IPS-20b (cell line): Measurements from ENCODE around the gene SACM1L.
"Not testable (repeated sequence)": the region's sequence is repeated elsewhere in the genome, so short reads cannot be mapped to it uniquely, and the experiment has no call there.

ENCODE experiments used
- H3K27ac ChIP-seq: one replicate; pipeline ENCODE4 v1.5.1; 2013; ENCODE audit warnings: low read length
- H3K27me3 ChIP-seq: 2 replicates; pipeline ENCODE4 v1.6.1; 2013; ENCODE audit warnings: mild to moderate bottlenecking, low read length, inconsistent platforms; ENCODE audit not compliant: insufficient read depth
- H3K36me3 ChIP-seq: 2 replicates; pipeline ENCODE4 v1.6.1; 2013; ENCODE audit warnings: low read depth, mild to moderate bottlenecking, inconsistent platforms, low read length, moderate library complexity; ENCODE audit not compliant: insufficient read depth
- H3K4me1 ChIP-seq: 2 replicates; pipeline ENCODE4 v1.6.1; 2013; ENCODE audit warnings: mild to moderate bottlenecking, control low read depth, inconsistent platforms, low read length, moderate library complexity; ENCODE audit not compliant: insufficient read depth
- H3K4me3 ChIP-seq: 2 replicates; pipeline ENCODE4 v1.5.1; 2013; ENCODE audit warnings: mild to moderate bottlenecking, low read length, inconsistent platforms
- H3K9ac ChIP-seq: 2 replicates; pipeline ENCODE4 v1.6.1; 2013; ENCODE audit warnings: low read depth, mild to moderate bottlenecking, inconsistent platforms, low read length, moderate library complexity
- H3K9me3 ChIP-seq: 2 replicates; pipeline ENCODE4 v1.6.1; 2013; ENCODE audit warnings: mild to moderate bottlenecking, low read depth, low read length, inconsistent platforms; ENCODE audit not compliant: insufficient read depth

SACM1L gene

DNA sequence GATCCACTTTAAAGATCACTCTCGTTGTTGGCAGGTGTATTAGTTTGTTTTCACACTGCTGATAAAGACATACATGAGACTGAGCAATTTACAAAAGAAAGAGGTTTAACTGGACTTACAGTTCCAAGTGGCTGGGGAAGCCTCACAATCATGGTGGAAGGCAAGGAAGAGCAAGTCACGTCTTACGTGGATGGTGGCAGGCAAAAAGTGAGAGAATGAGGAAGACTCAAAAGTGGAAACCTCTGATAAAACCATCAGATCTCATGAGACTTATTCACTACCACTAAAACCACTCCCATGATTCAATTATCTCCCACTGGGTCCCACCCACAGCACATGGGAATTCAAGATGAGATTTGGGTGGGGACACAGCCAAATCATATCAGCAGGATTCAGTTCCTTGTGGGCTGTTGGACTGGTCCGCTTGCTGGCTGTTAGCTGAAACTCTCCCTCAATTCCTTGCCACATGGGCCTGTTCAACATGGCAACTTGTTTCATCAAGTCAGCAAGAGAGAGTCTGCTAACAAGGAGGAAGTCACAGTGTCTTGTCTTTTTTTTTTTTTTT lies 59.9 kb downstream of the SACM1L start:
- H3K4me1 ChIP-seq, H3K27me3 ChIP-seq, H3K4me3 ChIP-seq, H3K27ac ChIP-seq, H3K9ac ChIP-seq, H3K9me3 ChIP-seq: not testable (repeated sequence)
- peaks cover 35% of the 10 kb centered on the region for H3K36me3 ChIP-seq

- Histone ChIP-seq H3K4me3 (no peak overlapping the region), H3K36me3 (peaks cover 27% of the 10 kb centered on the region), H3K27ac (no peak overlapping the region), H3K27me3 (no peaks in the 10 kb centered on the region), H3K9ac (no peak overlapping the region), H3K4me1 (no peaks in the 10 kb centered on the region), H3K9me3 (no peaks in the 10 kb centered on the region)
Observed at GRCh38 chr3:45749880-45750279, 60.7 kb downstream of the SACM1L start.

DNA sequence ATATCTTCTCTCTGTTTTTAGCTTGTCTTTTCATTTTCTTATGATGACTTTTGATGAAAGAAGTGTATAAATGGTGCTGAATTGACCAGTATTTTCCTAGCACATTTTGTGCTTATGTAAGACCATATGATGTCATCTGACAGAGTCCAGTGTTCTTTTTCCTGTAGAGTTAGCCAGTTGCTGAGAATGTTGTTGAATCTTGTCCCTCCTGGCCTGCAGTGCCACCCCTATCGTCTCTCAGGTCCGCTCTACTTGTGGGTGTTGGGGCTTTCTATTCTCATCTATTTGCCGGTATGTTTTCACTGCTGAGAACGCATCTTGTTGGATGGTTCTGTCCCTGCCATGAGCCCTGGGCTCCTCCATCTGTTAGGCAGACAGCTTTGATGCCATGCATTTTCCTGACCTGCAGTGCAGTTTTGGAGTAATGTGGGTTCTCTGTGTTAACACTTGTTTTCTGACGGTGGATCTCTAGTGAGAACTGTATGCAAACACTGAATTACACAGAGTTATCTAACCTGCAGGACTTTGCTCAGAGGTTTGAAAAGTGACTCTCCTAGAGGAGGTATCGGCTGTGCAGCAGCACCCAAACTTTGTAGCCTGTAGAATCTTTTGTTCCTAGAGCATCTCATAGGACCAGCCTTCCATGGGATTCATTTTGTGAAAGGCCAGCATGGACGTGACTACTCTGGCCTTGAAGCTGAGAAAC lies 62.5 kb downstream of the SACM1L start:
- Histone ChIP-seq H3K27me3 (no peaks in the 10 kb centered on the region), H3K4me1 (no peaks in the 10 kb centered on the region), H3K9ac (no peak overlapping the region), H3K4me3 (no peak overlapping the region), H3K27ac (no peak overlapping the region), H3K36me3 (peaks cover 15% of the 10 kb centered on the region), H3K9me3 (no peaks in the 10 kb centered on the region)

DNA sequence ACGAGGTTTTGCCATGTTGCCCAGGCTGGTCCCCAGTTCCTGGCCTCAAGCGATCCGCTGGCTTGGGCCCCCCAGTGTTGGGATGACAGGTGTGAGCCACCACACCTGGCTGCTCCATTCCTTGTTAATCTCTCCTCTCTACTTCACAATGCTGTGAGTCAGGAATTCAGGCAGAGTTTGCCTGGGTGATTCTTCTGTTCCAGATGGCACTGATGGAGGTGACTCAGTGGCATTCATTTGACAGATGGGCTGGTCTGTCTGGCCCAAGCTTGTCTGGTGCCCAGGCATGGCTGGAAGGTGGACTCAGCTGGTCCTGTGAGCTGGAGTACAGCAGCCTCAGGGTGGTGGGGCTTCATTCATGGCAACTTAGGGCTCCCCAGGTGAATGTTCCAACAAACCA lies 63.9 kb downstream of the SACM1L start:
- Histone ChIP-seq H3K27me3 (no peaks in the 10 kb centered on the region), H3K36me3 (peaks cover 2% of the 10 kb centered on the region; the same call in 1 of the 2 replicates), H3K9me3 (no peaks in the 10 kb centered on the region), H3K27ac (no peak overlapping the region), H3K4me1 (no peaks in the 10 kb centered on the region), H3K9ac (no peak overlapping the region), H3K4me3 (no peak overlapping the region)

DNA sequence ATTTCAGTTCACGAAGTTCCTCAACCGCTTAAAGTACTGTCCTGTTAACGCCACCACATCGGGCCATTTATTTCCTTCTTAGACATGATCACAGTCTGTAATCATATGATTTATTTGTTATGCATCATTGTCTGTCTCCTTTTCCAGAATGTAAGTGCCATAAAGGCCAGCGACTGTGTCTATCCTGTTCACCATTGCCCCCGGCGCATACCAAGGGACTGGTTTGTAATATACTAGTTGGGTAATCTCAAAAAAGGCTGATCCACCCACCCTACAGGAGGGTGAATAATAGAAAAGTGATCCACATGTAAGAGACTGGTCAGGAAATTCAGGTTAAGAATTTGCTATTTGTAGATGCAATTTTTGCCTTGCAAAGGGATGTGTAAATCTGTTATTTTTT lies 65.3 kb downstream of the SACM1L start:
- Histone ChIP-seq H3K9me3 (no peaks in the 10 kb centered on the region), H3K27me3 (no peaks in the 10 kb centered on the region), H3K9ac (no peak overlapping the region), H3K4me3 (no peak overlapping the region), H3K27ac (no peak overlapping the region), H3K4me1 (no peaks in the 10 kb centered on the region), H3K36me3 (no peaks in the 10 kb centered on the region)

GRCh38 chr3:45756055-45756454 lies 66.9 kb downstream of the SACM1L start:
- Histone ChIP-seq H3K4me1 (peaks cover 3% of the 10 kb centered on the region; the same call in 1 of the 2 replicates), H3K9ac (no peak overlapping the region), H3K9me3 (no peaks in the 10 kb centered on the region), H3K27ac (no peak overlapping the region), H3K27me3 (no peaks in the 10 kb centered on the region), H3K4me3 (no peak overlapping the region), H3K36me3 (no peaks in the 10 kb centered on the region)

- not testable (repeated sequence) for H3K9ac ChIP-seq, H3K4me1 ChIP-seq, H3K27me3 ChIP-seq, H3K9me3 ChIP-seq, H3K4me3 ChIP-seq, H3K27ac ChIP-seq, H3K36me3 ChIP-seq
Observed at GRCh38 chr3:45757141-45757540, 67.9 kb downstream of the SACM1L start.

- H3K36me3 ChIP-seq = no peaks in the 10 kb centered on the region
- no peak overlapping the region for H3K27ac ChIP-seq
- no peaks in the 10 kb centered on the region for H3K9me3 ChIP-seq
- peaks cover 3% of the 10 kb centered on the region; the same call in 1 of the 2 replicates for H3K4me1 ChIP-seq
- no peak overlapping the region for H3K9ac ChIP-seq
- no peak overlapping the region for H3K4me3 ChIP-seq
- no peaks in the 10 kb centered on the region for H3K27me3 ChIP-seq
Observed at GRCh38 chr3:45758871-45759270, 69.7 kb downstream of the SACM1L start.

DNA sequence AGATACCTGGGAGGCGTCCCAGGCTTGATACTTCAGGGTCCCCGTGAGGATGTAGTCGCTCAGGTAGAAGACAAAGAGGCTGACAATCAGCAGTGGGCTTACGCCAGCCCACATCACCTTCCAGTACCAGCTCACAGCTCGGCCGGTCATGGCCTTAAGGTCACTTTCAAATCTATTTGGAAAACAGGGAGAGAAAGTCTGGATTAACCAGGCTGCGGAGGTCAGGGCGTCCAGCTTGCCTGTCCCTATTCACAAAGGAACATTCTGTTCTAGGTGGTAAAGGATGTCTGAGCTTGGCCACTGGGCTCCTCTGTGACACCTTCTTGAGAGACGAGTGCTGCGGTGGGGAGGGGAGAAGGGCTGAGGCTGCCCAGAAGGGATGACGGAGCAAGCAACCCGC lies 70.7 kb downstream of the SACM1L start:
- Histone ChIP-seq H3K27me3 (no peaks in the 10 kb centered on the region), H3K9me3 (no peaks in the 10 kb centered on the region), H3K27ac (no peak overlapping the region), H3K4me3 (no peak overlapping the region), H3K36me3 (no peaks in the 10 kb centered on the region), H3K4me1 (peaks cover 3% of the 10 kb centered on the region; the same call in 1 of the 2 replicates), H3K9ac (no peak overlapping the region)

GRCh38 chr3:45760878-45761711 lies 71.9 kb downstream of the SACM1L start:
- Histone ChIP-seq H3K4me1 (peaks cover 3% of the 10 kb centered on the region; the same call in 1 of the 2 replicates), H3K4me3 (no peak overlapping the region), H3K36me3 (no peaks in the 10 kb centered on the region), H3K27me3 (no peaks in the 10 kb centered on the region), H3K9me3 (no peaks in the 10 kb centered on the region), H3K9ac (no peak overlapping the region), H3K27ac (no peak overlapping the region)

DNA sequence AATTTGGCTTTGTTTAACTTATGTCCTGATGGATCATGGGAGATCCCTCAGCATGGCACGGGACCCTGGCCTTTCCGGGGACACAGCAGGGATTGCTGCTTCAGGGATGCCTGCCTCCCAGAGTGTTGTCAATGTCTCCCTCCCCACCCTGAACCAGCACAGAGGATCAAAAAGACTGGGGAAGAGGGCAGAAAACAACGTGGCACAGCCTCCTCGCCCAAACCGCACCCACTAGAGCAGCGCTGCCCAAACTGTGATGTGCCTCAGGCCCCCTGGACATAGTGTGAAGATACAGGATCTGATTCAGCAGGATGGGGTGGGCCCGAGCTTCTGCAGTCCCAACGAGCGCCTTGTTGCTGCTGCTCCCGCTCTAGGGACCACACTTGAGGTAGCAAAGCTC lies 72.6 kb downstream of the SACM1L start:
- peaks cover 3% of the 10 kb centered on the region; the same call in 1 of the 2 replicates for H3K4me1 ChIP-seq
- H3K9me3 ChIP-seq = no peaks in the 10 kb centered on the region
- H3K27ac ChIP-seq = no peak overlapping the region
- H3K4me3 ChIP-seq = no peak overlapping the region
- H3K9ac ChIP-seq = no peak overlapping the region
- no peaks in the 10 kb centered on the region for H3K36me3 ChIP-seq
- no peaks in the 10 kb centered on the region for H3K27me3 ChIP-seq
